K562 treated with DMSO at 1 percent for 48 hours (cell line): Measurements from ENCODE around the gene FBXL4. TPM values are rescaled to one million over a fixed set of nuclear protein-coding genes. Genes with fewer than 3 reads are reported as not detected.

Source experiments
- total RNA-seq: library from RNA; unstranded; fragments of 300-600 nt; gene quantifications from 2 replicates; pipeline ENCODE4 v1.2.3, GENCODE V29; 2022; ENCODE audit warnings: low replicate concordance; ENCODE audit errors: extremely low read depth

FBXL4 gene
- not detected in 2 replicates for total RNA-seq

GRCh38 chr6:98947411-98948292 is at the start of gene FBXL4:
FBXL4 (minus strand) TSS chr6:98947946; CDS start chr6:98926988, 20,958 bp downstream.

GRCh38 chr6:98834060-98835031 is 113.4 kb downstream of the FBXL4 start, which contains the start of gene POU3F2:
POU3F2 (plus strand) TSS chr6:98834574; CDS start chr6:98834874, 300 bp downstream.

Other genes starting within 250 kb of the FBXL4 start
- gene POU3F2, start 113.4 kb downstream of the FBXL4 start, total RNA-seq = not detected in 2 replicates